UCSD-AML1 (cell line): ENCODE measurements around the gene TCEA2.

Experiments
- DNase-seq: peaks from one replicate; lab custom pipeline; 2025; ENCODE audit not compliant: unreplicated experiment; lab: John Stamatoyannopoulos, UW

Gene TCEA2

DNA sequence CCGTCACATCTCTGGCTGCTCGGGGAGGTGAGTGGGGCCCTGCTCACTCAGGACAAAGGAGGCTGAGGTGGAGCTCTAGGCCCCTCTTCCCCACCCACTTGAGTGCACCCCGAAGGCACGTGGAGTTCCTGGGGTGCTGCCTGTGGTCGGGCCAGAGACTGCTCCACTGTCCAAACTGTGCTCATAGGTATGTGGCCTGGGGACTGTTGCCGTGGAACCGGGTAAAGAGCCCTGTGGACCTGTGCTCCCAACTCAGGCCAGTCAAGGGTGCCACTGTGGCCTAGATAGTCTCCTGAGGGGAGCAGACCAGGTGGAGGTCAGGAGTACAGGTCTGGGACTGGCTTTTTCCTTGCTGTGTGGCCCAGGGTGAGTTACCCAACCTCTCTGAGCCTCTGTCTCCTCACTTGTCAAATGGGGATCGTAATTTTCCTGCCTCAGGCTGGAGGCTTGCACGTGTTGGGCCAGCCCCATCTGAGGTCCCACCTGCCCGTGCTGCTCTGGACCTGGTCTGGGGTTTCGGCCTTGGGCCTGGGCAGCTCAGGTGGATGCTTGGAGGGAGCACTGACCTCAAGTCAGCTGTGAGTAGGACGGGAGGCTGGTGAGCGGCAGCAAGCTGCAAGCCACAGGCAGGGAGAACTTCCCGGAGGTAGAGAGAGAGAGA, 56.8 kb downstream of the TCEA2 start:
- DNase-seq = no peak

DNA sequence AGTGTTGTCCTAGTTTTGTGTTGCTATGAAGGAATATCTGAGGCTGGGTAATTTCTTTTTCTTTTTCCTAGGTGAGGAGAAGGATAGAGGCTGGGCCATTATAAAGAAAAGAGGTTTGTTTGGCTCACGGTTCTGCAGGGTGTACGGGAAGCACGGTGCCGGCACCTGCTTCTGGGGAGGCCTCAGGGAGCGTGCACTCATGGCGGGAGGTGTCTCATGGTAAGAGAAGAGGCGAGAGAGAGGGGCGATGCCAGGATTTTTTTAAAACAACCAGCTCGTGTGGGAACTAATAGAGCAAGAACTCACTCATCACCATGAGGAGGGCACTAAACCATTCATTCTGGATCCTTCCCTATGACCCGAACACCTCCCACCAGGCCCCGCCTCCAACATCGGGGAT, 58.6 kb downstream of the TCEA2 start:
- DNase-seq = no peak
